ENCODE data around the gene MYO18B.
"Not testable (repeated sequence)": the region's sequence is repeated elsewhere in the genome, so short reads cannot be mapped to it uniquely, and the experiment has no call there.

The MYO18B gene

DNA sequence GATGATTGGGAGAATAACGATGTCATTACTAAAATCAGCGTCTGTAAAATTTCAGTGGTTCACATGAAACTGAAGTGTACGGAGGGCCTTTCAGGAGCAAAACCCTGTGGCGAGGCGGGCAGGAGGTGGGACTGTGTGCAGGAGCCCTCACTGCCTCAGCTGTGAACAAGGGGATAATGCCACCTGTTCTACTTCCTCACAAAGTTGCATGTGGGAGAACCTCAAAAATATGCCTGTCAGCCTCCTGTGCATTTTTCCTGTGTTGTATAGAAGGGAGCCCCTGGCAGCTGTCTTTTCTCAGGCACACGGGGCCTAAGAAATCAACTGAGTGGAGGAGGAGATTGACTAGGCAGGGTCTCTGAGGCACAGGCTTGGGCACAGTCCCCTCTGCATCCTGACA lies 43.0 kb upstream of the MYO18B start:
- Histone ChIP-seq H3K9me3 (ENCODE audit: control insufficient read depth, low read length) (no peaks in the 10 kb centered on the region), H3K4me3 (ENCODE audit: low read length) (no peak overlapping the region), H3K36me3 (ENCODE audit: control insufficient read depth, insufficient read depth, low read length, severe bottlenecking) (peaks cover 39% of the 10 kb centered on the region), H3K9ac (ENCODE audit: low read length) (no peak overlapping the region), H3K4me1 (ENCODE audit: control insufficient read depth, insufficient read depth, low read length) (peaks cover 12% of the 10 kb centered on the region), H3K27me3 (replicated peaks; ENCODE audit: control insufficient read depth, insufficient read depth, low read length) (no peaks in the 10 kb centered on the region)
- no peak for DNase-seq (ENCODE audit: low read depth)

DNA sequence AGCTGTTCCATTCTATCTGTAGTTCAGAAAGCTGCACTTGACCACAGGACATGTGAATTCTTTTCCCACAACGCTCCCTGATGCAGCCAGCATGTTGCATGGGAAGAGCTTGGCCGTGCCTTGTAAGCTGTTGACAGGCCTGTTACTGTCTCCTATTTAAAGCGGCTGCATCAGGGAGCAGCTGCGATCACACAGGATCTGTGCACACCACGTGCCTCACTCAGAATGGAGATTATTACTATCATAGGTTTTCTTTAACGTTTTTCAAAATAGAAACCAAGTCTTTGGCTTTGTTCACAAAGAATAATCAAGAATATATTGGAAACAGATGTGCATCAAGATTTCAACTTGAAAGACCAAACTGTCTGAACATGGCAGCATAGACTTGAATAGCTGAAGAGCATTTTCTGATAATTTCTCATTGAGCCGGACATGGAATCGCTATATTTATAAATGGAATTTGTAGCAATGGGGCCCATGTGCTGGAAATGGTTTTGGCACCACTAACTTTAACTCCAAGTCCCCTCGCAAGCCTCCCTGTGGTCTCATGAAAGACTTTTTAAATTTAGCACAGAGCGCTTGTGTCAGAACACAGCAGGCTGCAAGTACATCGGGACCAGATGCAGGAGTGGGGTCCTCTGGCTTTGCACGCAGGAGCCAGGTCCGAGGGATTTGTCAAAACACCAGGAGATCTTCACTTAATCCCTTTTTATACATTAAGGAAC lies 40.8 kb upstream of the MYO18B start:
- H3K36me3 ChIP-seq (ENCODE audit: control insufficient read depth, insufficient read depth, low read length, severe bottlenecking) = peaks cover 29% of the 10 kb centered on the region
- no peaks in the 10 kb centered on the region for H3K9me3 ChIP-seq (ENCODE audit: control insufficient read depth, low read length)
- peaks cover 12% of the 10 kb centered on the region for H3K4me1 ChIP-seq (ENCODE audit: control insufficient read depth, insufficient read depth, low read length)
- no peak overlapping the region for H3K9ac ChIP-seq (ENCODE audit: low read length)
- H3K4me3 ChIP-seq (ENCODE audit: low read length) = no peak overlapping the region
- H3K27me3 ChIP-seq (replicated peaks; ENCODE audit: control insufficient read depth, insufficient read depth, low read length) = no peaks in the 10 kb centered on the region
- DNase-seq (ENCODE audit: low read depth) = peak; percentile 69

DNA sequence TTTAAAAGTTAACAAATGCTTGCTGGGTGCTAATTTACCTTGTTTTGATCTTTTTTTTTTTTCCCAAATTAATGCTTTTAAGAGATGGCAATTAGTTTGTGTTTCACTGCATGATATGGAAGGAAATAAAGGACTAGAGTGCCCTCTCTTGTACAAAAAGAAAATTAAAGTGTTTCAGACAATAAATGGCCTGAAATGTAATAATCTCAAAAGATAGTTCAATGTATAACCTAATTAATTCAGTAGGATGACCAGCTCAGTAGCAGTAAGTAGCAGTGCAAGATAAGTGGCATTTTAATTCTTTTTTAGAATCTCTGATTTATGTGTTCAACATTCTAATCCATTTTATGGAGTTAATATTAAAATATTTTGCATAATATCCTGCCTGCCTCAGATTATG lies 39.9 kb upstream of the MYO18B start:
- no peak overlapping the region for H3K4me3 ChIP-seq (ENCODE audit: low read length)
- H3K9ac ChIP-seq (ENCODE audit: low read length) = no peak overlapping the region
- H3K9me3 ChIP-seq (ENCODE audit: control insufficient read depth, low read length) = no peaks in the 10 kb centered on the region
- no peaks in the 10 kb centered on the region for H3K27me3 ChIP-seq (replicated peaks; ENCODE audit: control insufficient read depth, insufficient read depth, low read length)
- DNase-seq (ENCODE audit: low read depth) = peak; percentile 67
- peaks cover 24% of the 10 kb centered on the region for H3K36me3 ChIP-seq (ENCODE audit: control insufficient read depth, insufficient read depth, low read length, severe bottlenecking)
- peaks cover 12% of the 10 kb centered on the region for H3K4me1 ChIP-seq (ENCODE audit: control insufficient read depth, insufficient read depth, low read length)

DNA sequence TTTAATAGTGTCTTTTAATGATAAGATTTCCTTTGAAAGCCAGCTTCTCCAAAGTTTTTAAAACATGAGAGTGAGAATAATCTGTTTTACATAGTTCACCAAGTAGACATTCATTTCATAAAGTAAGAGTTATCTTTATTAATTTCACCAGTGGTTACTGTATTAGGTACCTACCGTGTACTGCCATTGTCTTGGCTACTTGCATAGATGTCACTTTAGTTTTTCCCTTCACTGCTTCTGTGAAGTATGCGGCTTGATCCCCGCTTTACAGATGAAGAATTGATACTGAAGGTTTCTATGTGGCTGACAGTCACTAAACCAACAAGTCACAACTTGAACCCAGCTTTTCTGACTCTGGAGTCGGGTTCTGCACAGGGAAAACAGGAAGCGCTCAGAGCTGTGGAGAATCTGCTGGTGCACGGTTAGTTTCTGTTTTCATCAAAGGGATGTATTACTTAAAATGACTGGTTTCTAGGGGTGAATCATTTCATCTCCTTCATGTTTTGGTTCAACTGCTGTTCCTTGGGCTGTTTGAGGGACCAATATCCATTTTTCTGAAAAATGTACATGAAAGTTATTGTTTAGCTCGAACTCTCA lies 39.3 kb upstream of the MYO18B start:
- Histone ChIP-seq H3K9ac (ENCODE audit: low read length) (no peak overlapping the region), H3K4me3 (ENCODE audit: low read length) (no peak overlapping the region), H3K9me3 (ENCODE audit: control insufficient read depth, low read length) (no peaks in the 10 kb centered on the region), H3K36me3 (ENCODE audit: control insufficient read depth, insufficient read depth, low read length, severe bottlenecking) (peaks cover 24% of the 10 kb centered on the region), H3K27me3 (replicated peaks; ENCODE audit: control insufficient read depth, insufficient read depth, low read length) (no peaks in the 10 kb centered on the region), H3K4me1 (ENCODE audit: control insufficient read depth, insufficient read depth, low read length) (peaks cover 12% of the 10 kb centered on the region)
- no peak for DNase-seq (ENCODE audit: low read depth)

DNA sequence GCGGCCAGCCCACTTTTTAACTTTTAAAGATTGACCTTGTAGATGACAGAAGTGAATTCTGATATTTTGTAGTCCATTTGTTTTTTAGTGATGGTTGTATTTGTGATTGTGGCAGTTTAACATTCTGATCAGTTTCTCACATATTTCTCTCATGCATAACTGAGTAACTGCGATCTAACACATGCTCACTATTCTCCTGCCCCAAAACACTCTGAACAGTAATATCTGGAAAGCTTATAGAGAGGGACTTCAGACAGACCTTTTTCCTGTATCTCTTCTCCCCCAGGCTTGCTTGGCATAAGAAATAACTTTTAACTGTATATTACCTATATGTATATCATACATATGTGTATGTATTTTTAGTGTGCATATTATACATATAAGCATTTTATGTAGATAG lies 37.3 kb upstream of the MYO18B start:
- DNase-seq (ENCODE audit: low read depth) = no peak
- Histone ChIP-seq H3K36me3 (ENCODE audit: control insufficient read depth, insufficient read depth, low read length, severe bottlenecking) (peaks cover 23% of the 10 kb centered on the region), H3K4me3 (ENCODE audit: low read length) (no peak overlapping the region), H3K9ac (ENCODE audit: low read length) (no peak overlapping the region), H3K4me1 (ENCODE audit: control insufficient read depth, insufficient read depth, low read length) (peaks cover 12% of the 10 kb centered on the region), H3K27me3 (replicated peaks; ENCODE audit: control insufficient read depth, insufficient read depth, low read length) (no peaks in the 10 kb centered on the region), H3K9me3 (ENCODE audit: control insufficient read depth, low read length) (no peaks in the 10 kb centered on the region)

DNA sequence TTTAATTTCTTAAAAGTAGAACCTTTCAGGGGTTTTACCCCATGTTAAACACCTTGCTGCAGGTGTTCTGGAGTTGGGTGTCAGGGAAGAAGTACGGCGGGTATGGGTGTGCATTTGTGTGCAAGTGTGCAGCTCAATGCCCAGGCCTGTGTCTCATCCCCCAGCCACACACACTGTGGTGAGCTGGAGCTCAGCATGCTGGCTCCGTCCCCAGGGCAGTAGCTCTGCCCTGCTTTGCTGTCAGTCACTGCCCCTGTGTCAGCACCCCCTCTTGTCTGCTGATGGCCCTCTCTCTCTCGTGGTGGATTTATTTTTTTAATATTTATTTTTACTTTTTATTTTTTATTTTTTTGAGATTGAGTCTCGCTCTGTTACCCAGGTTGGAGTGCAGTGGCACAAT lies 35.8 kb upstream of the MYO18B start:
- peaks cover 38% of the 10 kb centered on the region for H3K36me3 ChIP-seq (ENCODE audit: control insufficient read depth, insufficient read depth, low read length, severe bottlenecking)
- no peaks in the 10 kb centered on the region for H3K27me3 ChIP-seq (replicated peaks; ENCODE audit: control insufficient read depth, insufficient read depth, low read length)
- H3K9ac ChIP-seq (ENCODE audit: low read length) = no peak overlapping the region
- peaks cover 7% of the 10 kb centered on the region for H3K4me1 ChIP-seq (ENCODE audit: control insufficient read depth, insufficient read depth, low read length)
- no peak for DNase-seq (ENCODE audit: low read depth)
- H3K9me3 ChIP-seq (ENCODE audit: control insufficient read depth, low read length) = no peaks in the 10 kb centered on the region
- no peak overlapping the region for H3K4me3 ChIP-seq (ENCODE audit: low read length)

DNA sequence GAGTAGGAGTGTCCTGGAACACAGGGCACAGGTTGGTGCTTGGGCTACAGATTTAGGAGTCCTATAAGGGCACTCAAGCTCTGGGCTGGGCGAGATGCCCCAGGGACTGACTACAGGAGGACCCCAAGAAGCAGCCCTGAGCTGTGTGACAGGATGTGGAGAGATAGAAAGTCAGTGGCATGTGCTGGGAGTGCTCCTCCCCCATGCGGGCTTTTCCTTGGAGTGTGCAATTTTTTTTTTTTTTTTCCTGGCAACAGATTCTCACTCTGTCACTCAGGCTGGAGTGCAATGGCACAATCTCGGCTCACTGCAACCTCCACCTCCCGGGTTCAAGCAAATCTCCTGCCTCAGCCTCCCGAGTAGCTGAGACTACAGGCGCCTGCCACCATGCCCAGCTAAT lies 33.6 kb upstream of the MYO18B start:
- not testable (repeated sequence) for H3K9ac ChIP-seq (ENCODE audit: low read length); DNase-seq (ENCODE audit: low read depth); H3K27me3 ChIP-seq (replicated peaks; ENCODE audit: control insufficient read depth, insufficient read depth, low read length); H3K4me3 ChIP-seq (ENCODE audit: low read length); H3K4me1 ChIP-seq (ENCODE audit: control insufficient read depth, insufficient read depth, low read length); H3K9me3 ChIP-seq (ENCODE audit: control insufficient read depth, low read length)
- H3K36me3 ChIP-seq (ENCODE audit: control insufficient read depth, insufficient read depth, low read length, severe bottlenecking) = peaks cover 56% of the 10 kb centered on the region

DNA sequence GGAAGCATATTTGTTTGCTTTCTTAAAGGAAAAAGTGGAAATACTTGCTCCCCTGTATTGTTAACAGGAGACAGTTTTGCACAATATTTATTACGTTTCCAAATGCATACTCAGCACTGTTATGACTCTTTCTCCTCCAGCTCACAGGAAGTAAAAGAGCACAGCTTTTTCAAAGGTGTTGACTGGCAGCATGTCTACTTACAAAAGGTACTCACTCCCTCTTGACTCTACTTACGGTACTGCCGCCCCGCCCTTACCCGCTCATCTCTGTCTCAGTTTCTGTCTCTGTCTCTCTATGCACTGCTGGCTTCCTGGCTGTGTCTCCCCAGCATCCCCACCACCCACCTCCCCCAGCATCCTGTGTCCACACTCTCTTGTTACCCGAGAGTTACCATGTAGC lies 32.2 kb upstream of the MYO18B start:
- Histone ChIP-seq H3K4me3 (ENCODE audit: low read length) (no peak overlapping the region), H3K9me3 (ENCODE audit: control insufficient read depth, low read length) (no peaks in the 10 kb centered on the region), H3K27me3 (replicated peaks; ENCODE audit: control insufficient read depth, insufficient read depth, low read length) (no peaks in the 10 kb centered on the region), H3K9ac (ENCODE audit: low read length) (no peak overlapping the region), H3K36me3 (ENCODE audit: control insufficient read depth, insufficient read depth, low read length, severe bottlenecking) (peaks cover 67% of the 10 kb centered on the region), H3K4me1 (ENCODE audit: control insufficient read depth, insufficient read depth, low read length) (no peaks in the 10 kb centered on the region)
- DNase-seq (ENCODE audit: low read depth) = no peak

DNA sequence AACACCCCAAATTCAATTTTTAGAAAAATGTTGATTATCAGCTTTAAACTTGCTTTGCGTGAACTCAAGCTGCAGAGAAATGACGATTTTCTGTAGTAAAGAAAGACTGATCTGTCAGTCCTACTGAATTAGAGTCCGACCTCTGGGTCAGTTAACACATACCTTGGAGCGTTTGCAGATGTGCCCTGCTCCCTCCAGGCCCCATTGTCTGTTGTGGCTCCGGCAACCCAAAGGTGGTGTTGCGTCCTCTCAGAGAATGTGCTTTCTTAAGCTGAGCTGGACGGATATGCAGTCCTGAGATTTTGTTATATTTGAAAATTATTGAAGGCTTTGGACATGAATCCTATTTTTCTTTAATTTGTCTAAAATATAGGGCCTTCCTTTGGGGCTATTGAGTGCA lies 31.5 kb upstream of the MYO18B start:
- H3K36me3 ChIP-seq (ENCODE audit: control insufficient read depth, insufficient read depth, low read length, severe bottlenecking) = peaks cover 68% of the 10 kb centered on the region
- H3K4me3 ChIP-seq (ENCODE audit: low read length) = no peak overlapping the region
- no peak for DNase-seq (ENCODE audit: low read depth)
- H3K4me1 ChIP-seq (ENCODE audit: control insufficient read depth, insufficient read depth, low read length) = no peaks in the 10 kb centered on the region
- no peaks in the 10 kb centered on the region for H3K9me3 ChIP-seq (ENCODE audit: control insufficient read depth, low read length)
- H3K9ac ChIP-seq (ENCODE audit: low read length) = no peak overlapping the region
- H3K27me3 ChIP-seq (replicated peaks; ENCODE audit: control insufficient read depth, insufficient read depth, low read length) = no peaks in the 10 kb centered on the region

DNA sequence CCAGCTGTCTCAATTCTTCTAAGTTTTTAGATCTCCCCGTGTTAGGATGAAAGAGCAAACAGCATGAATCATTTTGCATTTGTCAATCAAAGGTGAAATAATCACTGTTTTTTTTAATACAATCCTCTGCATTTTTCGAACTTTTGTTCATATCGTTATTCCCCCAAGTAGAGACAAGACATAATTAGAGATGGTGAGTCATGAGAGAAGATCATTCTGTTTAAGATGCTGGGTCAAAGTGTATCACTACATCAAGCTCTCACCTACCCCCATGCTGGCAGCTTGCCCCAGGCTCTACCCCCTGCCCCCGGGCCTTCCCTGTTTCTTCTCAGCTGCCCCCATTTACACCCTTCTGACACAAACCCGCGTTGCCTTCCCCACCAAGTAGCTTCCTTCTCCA lies 30.5 kb upstream of the MYO18B start:
- no peaks in the 10 kb centered on the region for H3K9me3 ChIP-seq (ENCODE audit: control insufficient read depth, low read length)
- no peak for DNase-seq (ENCODE audit: low read depth)
- H3K4me1 ChIP-seq (ENCODE audit: control insufficient read depth, insufficient read depth, low read length) = no peaks in the 10 kb centered on the region
- H3K36me3 ChIP-seq (ENCODE audit: control insufficient read depth, insufficient read depth, low read length, severe bottlenecking) = peaks cover 72% of the 10 kb centered on the region
- H3K4me3 ChIP-seq (ENCODE audit: low read length) = no peak overlapping the region
- no peak overlapping the region for H3K9ac ChIP-seq (ENCODE audit: low read length)
- H3K27me3 ChIP-seq (replicated peaks; ENCODE audit: control insufficient read depth, insufficient read depth, low read length) = no peaks in the 10 kb centered on the region

DNA sequence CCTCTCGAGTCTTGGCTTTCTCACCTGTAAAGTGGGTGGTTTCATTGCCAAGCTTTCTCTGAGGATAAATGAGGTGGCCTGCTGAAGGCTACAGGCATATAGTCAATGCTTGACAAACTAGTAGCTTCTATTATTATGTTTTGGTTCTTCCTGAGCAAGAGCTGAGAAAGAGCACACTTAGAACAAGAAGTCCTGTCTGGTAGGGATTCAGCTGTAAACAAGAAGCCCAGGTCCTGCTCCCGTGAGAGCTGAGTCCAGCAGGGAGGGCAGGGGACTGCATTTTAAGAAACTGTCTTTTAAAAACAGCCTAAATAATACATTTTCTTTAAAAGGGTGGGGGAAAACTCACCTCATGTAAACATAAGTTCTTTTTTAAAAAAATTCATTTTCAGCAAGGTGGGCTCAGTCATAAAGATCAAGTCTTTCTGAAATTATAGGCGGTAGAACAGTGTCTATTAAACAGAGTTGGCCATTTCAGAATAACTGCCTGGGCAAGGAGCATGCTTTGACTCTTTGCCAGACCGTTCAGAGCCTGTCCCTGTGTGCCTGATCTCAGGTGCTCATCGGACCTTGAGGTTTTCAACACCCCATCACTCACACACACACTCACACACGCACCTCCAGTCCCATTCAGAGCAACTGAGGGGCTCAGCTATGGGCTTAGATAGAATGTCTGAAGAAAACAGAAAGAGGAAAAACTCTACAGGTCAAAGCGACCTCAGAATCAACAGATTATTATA lies 29.2 kb upstream of the MYO18B start:
- Histone ChIP-seq H3K4me3 (ENCODE audit: low read length) (no peak overlapping the region), H3K27me3 (replicated peaks; ENCODE audit: control insufficient read depth, insufficient read depth, low read length) (no peaks in the 10 kb centered on the region), H3K36me3 (ENCODE audit: control insufficient read depth, insufficient read depth, low read length, severe bottlenecking) (peaks cover 72% of the 10 kb centered on the region)

More for the DNA sequence above, 29.2 kb upstream of the MYO18B start:
- H3K4me1 ChIP-seq (ENCODE audit: control insufficient read depth, insufficient read depth, low read length) = no peaks in the 10 kb centered on the region
- H3K9me3 ChIP-seq (ENCODE audit: control insufficient read depth, low read length) = no peaks in the 10 kb centered on the region
- no peak for DNase-seq (ENCODE audit: low read depth)
- H3K9ac ChIP-seq (ENCODE audit: low read length) = no peak overlapping the region

All from adipocyte (in vitro differentiated cells).